Epithelial cell of prostate (primary cell): ENCODE measurements around the gene GAS2.

Experiments
- DNase-seq: peaks from one replicate; pipeline ENCODE4 v3.0.0-alpha.2; 2011; ENCODE audit warnings: low read depth, low spot score
- H3K27ac ChIP-seq: fragments of 450-650 bp; 2 replicates; pipeline ENCODE4 v1.5.1; 2017; ENCODE audit warnings: mild to moderate bottlenecking

GAS2 gene

GRCh38 chr11:22846726-22847125 lies 180.3 kb downstream of the GAS2 start:
- no peak overlapping the region for H3K27ac ChIP-seq
- DNase-seq = no peak

DNA sequence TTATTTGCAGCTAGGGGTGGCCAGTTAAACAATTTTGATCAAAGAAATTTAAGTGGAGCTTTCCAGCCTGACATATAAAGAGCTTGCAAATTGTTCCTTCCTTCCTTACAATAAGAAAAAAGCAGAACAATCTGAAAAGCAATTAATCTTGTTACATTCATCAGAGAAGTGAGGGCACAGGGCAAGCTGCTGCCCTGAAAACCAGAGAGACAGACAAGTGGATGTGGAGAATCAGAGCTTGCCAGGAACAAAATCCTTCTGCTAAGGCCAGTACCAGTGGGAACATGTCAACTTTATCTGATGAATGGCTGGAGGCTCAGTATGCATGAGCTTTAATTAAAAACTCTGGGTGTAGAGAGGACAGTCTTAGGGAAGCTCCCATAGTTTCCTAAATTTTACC lies 185.1 kb downstream of the GAS2 start:
- no peak overlapping the region for H3K27ac ChIP-seq
- DNase-seq = no peak

GRCh38 chr11:22859756-22860155 lies 193.3 kb downstream of the GAS2 start:
- H3K27ac ChIP-seq = no peak overlapping the region
- DNase-seq = no peak

- H3K27ac ChIP-seq = no peak within 1 kb of the TSS
- no peak for DNase-seq
Observed at GRCh38 chr11:22860241-22860640, 193.8 kb downstream of the GAS2 start, which contains the start of gene CCDC179. Gene CCDC179, minus strand, starts transcription at chr11:22860474. Its CDS starts 53 bp downstream, at chr11:22860421.
